C4-2B (cell line): ENCODE results near the gene BIRC6.
"Not testable (repeated sequence)": the region's sequence is repeated elsewhere in the genome, so short reads cannot be mapped to it uniquely, and the experiment has no call there.

Experiments used
- H3K27ac ChIP-seq: fragments of 450-650 bp; 2 replicates; pipeline ENCODE4 v1.5.1; 2017
- ZFX ChIP-seq: fragments of 450-650 bp; IDR thresholded peaks from 2 replicates; pipeline ENCODE4 v1.6.1; 2017
- TF ChIP-seq, protein P1 (sequence below): fragments of 450-650 bp; conservative IDR thresholded peaks from 2 replicates; pipeline ENCODE4 v1.5.1; 2017; ENCODE audit warnings: mild to moderate bottlenecking

The BIRC6 gene

GRCh38 chr2:32369222-32369621 is 12.4 kb downstream of the BIRC6 start:
- H3K27ac ChIP-seq: no peak overlapping the region
- TF ChIP-seq, protein P1, sequence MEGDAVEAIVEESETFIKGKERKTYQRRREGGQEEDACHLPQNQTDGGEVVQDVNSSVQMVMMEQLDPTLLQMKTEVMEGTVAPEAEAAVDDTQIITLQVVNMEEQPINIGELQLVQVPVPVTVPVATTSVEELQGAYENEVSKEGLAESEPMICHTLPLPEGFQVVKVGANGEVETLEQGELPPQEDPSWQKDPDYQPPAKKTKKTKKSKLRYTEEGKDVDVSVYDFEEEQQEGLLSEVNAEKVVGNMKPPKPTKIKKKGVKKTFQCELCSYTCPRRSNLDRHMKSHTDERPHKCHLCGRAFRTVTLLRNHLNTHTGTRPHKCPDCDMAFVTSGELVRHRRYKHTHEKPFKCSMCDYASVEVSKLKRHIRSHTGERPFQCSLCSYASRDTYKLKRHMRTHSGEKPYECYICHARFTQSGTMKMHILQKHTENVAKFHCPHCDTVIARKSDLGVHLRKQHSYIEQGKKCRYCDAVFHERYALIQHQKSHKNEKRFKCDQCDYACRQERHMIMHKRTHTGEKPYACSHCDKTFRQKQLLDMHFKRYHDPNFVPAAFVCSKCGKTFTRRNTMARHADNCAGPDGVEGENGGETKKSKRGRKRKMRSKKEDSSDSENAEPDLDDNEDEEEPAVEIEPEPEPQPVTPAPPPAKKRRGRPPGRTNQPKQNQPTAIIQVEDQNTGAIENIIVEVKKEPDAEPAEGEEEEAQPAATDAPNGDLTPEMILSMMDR: no peak
- TF ChIP-seq ZFX: no peak

GRCh38 chr2:32370942-32371341 is 14.1 kb downstream of the BIRC6 start:
- H3K27ac ChIP-seq: not testable (repeated sequence)

DNA sequence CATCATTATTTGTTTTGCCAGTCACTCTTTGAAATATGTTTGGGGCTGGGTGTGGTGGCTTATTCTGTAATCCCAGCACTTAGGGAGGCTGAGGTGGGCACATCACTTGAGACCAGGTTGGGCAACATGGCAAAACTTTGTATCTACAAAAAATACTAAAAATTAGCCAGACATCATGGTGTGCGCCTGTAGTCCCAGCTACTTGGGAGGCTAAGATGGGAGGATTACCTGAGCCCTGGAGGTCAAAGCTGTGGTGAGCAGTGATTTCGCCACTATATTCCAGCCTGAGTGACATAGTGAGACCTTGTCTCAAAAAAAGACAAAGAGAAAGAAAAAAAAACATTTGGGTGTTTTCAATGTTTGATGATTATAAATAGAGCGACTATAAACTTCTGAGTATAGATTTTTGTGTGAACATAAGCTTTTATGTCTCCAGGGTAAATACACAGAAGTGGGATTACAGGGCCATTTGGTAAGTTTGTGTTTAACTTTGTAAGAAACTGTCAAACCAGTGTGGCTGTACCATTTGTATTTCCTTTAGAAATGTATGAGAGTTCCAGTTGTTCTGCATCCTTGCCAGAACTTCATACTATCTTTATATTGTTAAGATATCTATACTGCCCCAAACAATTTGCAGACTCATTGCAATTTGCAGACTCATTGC is 15.8 kb downstream of the BIRC6 start:
- H3K27ac ChIP-seq: no peak overlapping the region
- no peak for TF ChIP-seq ZFX
- TF ChIP-seq, protein P1: no peak

GRCh38 chr2:32375228-32375892 is 18.5 kb downstream of the BIRC6 start:
- no peak for TF ChIP-seq ZFX
- TF ChIP-seq, protein P1: no peak
- no peak overlapping the region for H3K27ac ChIP-seq

DNA sequence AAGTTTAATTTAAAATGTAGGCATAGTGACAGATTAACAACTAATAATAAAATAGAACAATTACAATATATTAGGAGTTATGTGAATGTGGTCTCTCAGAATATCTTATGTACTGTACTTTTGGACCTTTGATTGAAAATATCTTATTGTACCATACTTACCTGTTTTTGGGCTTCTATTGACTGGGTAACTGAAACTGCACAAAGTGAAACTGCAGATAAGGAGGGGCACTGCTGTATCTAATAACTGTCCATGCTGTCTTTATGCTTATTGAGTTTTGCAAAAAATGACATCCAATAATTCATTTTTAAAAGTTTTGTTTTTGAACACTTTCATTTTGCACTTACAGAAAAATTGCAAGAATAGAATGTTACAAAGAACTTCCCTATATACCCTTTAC is 19.9 kb downstream of the BIRC6 start:
- H3K27ac ChIP-seq: no peak overlapping the region
- no peak for TF ChIP-seq ZFX
- TF ChIP-seq, protein P1: no peak

GRCh38 chr2:32377928-32378327 is 21.1 kb downstream of the BIRC6 start:
- TF ChIP-seq, protein P1: no peak
- no peak for TF ChIP-seq ZFX
- H3K27ac ChIP-seq: no peak overlapping the region

DNA sequence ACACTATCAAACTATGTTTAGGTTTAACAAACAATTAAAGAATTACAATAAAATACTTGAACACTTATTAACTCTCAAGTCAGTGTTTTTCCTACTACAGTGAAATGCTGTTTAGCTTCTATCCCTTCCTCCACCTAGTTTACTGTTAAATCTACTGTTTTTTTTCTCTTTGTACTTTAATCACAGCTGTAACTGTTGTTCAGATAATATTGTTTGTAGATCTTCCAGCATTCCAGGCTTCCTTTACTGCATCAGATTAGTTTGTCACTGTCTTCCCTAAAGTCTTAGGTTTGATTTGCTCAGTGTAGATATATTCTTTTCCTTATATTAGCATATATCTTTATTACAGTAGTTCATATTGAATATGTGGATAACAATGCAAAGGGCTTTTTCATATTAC is 22.5 kb downstream of the BIRC6 start:
- no peak overlapping the region for H3K27ac ChIP-seq
- TF ChIP-seq, protein P1: no peak
- TF ChIP-seq ZFX: no peak

DNA sequence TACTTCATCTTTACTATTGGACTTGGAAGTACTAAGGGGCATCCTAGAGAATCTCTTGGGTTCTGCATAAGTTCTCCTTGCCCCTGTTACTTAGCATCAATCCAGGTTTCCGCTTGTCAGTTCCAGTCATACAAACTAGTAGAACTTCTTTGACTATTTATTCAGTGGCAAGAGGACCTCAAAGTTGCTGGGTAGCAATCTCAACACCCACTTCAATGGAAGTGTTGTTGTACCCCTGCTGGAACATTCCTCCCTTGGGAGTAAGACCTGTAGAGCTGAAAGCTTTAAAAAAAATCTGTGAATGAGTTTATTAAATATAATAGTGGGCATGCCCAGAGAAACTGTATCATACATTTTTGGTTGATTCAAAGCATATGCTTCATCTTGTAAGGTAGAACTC is 27.0 kb downstream of the BIRC6 start:
- no peak for TF ChIP-seq ZFX
- TF ChIP-seq, protein P1: no peak
- no peak overlapping the region for H3K27ac ChIP-seq
